ENCODE data around the gene IGDCC3. TPM values are rescaled to one million over a fixed set of nuclear protein-coding genes. Genes with fewer than 3 reads are reported as not detected.
A peak's percentile ranks its signal among the peaks of the same experiment; 100 is the strongest.

The IGDCC3 gene
- polyA plus RNA-seq, 1 donor (not counting 4 experiments of a cell fraction or from before 2014, with no cell fraction given) = not detected

DNA sequence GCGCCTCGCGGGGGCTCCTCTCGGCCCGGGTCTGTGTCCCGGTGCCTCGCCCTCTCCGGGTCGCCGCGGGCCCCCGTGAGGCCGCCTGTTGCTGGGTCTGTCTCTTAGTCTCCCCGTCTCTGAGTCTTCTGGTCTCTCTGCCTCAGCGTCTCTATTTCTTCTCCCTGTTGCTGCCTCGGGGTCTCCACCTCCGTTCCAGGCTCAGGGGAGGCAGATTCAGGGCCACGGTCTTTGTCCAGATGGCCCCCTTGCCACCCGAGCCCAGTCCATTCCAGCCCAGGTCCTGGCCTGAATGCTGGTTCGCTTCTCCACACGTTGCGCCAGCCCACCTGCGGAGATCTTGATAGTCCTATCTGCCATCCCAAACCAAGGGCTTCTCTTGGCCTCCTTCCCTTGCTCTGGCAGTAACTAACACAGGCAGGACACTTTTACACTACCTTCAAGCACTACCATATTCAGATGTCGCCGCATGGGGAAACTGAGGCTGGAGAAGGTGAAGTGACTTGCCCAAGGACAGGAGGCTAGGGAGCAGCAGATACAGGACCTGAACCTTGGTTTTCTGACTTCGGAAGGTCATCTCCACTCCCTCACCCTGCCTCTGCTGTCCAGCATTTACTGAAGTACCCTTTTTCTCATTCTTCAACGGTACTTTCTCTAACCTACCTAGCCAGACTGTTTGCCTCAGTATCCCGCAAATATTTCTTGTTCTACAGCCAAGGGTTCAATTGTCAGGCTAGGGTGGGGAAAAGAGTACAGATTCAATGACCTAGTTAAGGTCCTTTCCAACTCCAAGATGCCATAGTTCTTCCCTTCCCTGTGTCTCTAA lies 45.6 kb upstream of the IGDCC3 start:
- peaks cover 9% of the 10 kb centered on the region for H3K4me1 ChIP-seq (ENCODE audit: control insufficient read depth, extremely low read depth, insufficient read depth, low read length)
- no peaks in the 10 kb centered on the region for H3K79me2 ChIP-seq (ENCODE audit: control insufficient read depth, insufficient read depth, low read length)
- dilution Hi-C loops (cut with MboI; ENCODE audit: extremely low pct_ligation_motif_present, low sequenced_read_pairs) = no loop called here
- FAIRE-seq (no peak), DNase-seq (ENCODE audit: low read depth, low spot score) (no peak)
- no peak overlapping the region for H3K27ac ChIP-seq (ENCODE audit: control insufficient read depth, insufficient read depth, low read length)
- no peaks in the 10 kb centered on the region for H3K36me3 ChIP-seq (ENCODE audit: control insufficient read depth in 2 of 2, extremely low read depth in 1 of 2, insufficient read depth in 2 of 2, low read length in 2 of 2)
- H3K9me3 ChIP-seq (ENCODE audit: control insufficient read depth, low read depth, low read length) = no peaks in the 10 kb centered on the region
- H3K9ac ChIP-seq (ENCODE audit: control insufficient read depth, extremely low read depth, insufficient read depth, low read length) = no peak overlapping the region
- TF ChIP-seq, protein P1, sequence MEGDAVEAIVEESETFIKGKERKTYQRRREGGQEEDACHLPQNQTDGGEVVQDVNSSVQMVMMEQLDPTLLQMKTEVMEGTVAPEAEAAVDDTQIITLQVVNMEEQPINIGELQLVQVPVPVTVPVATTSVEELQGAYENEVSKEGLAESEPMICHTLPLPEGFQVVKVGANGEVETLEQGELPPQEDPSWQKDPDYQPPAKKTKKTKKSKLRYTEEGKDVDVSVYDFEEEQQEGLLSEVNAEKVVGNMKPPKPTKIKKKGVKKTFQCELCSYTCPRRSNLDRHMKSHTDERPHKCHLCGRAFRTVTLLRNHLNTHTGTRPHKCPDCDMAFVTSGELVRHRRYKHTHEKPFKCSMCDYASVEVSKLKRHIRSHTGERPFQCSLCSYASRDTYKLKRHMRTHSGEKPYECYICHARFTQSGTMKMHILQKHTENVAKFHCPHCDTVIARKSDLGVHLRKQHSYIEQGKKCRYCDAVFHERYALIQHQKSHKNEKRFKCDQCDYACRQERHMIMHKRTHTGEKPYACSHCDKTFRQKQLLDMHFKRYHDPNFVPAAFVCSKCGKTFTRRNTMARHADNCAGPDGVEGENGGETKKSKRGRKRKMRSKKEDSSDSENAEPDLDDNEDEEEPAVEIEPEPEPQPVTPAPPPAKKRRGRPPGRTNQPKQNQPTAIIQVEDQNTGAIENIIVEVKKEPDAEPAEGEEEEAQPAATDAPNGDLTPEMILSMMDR (optimal IDR thresholded peaks at IDR 0.05 in 1 of 3, IDR thresholded peaks at IDR 0.05 in 1 of 3, conservative IDR thresholded peaks at IDR 0.05 in 1 of 3; ENCODE audit: extremely low read depth in 1 of 3, insufficient read depth in 2 of 3, low read length in 3 of 3) = no peak
- TF ChIP-seq EZH2 (IDR thresholded peaks at IDR 0.05; ENCODE audit: low read length) = peak; percentile 84
- peaks cover 43% of the 10 kb centered on the region for H3K27me3 ChIP-seq (ENCODE audit: control insufficient read depth, extremely low read depth, insufficient read depth, low read length)
- H4K20me1 ChIP-seq (ENCODE audit: control insufficient read depth, extremely low read depth, insufficient read depth, low read length) = no peaks in the 10 kb centered on the region
- no peak overlapping the region for H3K4me3 ChIP-seq (ENCODE audit: control insufficient read depth in 2 of 3, extremely low read depth in 1 of 3, insufficient read depth in 2 of 3, low read depth in 1 of 3, low read length in 3 of 3)
- H2AFZ ChIP-seq (ENCODE audit: control insufficient read depth, low read length) = no peak overlapping the region
- H3K9me1 ChIP-seq (ENCODE audit: control insufficient read depth, extremely low read depth, insufficient read depth, low read length) = no peaks in the 10 kb centered on the region
- H3K4me2 ChIP-seq (ENCODE audit: control insufficient read depth, extremely low read depth, insufficient read depth, low read depth, low read length) = peak overlapping the region; percentile 8

DNA sequence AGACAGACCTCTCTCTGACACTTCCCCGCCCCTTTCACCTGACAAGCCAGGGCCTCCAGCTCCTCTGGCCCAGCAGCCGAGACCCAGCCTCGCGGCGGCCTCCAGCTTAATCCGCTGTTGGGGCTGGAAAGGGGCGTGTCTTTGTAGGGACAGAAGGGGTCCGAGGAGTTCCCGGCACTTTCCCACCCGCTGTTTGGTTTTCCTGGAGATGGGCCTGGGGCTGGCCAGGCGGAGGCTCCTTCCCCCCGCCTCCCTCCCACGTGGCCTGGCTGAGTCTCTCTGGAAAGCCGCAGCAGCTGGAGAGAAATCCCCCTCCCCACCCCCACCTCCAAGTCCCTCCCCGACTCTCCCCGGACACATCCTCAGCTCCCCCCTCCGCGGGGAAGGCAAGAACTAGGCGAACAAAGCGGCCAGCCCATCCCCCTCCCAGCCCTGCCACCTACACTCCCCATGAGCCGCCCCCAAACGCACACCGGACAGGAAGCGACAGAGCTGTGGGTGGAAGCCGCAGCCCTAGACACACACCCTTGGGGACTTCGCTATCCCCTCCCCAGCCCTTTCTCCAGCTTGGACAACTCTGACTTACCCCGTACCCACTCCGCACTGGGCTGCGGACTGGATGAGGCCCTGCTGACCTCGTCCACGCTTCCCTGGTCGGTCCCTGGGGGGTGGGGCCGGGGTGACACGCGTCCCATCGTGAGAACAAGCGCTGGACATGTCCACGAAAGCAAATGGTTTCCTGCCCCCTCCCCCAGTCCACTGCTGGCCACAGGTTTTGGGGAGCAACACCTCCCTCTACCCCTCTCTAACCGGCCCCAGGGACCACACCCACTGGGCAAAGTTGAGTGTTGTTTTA lies 43.8 kb upstream of the IGDCC3 start:
- no peaks in the 10 kb centered on the region for H4K20me1 ChIP-seq (ENCODE audit: control insufficient read depth, extremely low read depth, insufficient read depth, low read length)
- DNase-seq (ENCODE audit: low read depth, low spot score) (no peak), FAIRE-seq (no peak)
- H3K27ac ChIP-seq (ENCODE audit: control insufficient read depth, insufficient read depth, low read length) = no peak overlapping the region
- peaks cover 43% of the 10 kb centered on the region for H3K27me3 ChIP-seq (ENCODE audit: control insufficient read depth, extremely low read depth, insufficient read depth, low read length)
- TF ChIP-seq, protein P1 (optimal IDR thresholded peaks at IDR 0.05 in 1 of 3, IDR thresholded peaks at IDR 0.05 in 1 of 3, conservative IDR thresholded peaks at IDR 0.05 in 1 of 3; ENCODE audit: extremely low read depth in 1 of 3, insufficient read depth in 2 of 3, low read length in 3 of 3) = no peak
- TF ChIP-seq EZH2 (IDR thresholded peaks at IDR 0.05; ENCODE audit: low read length) = no peak
- peaks cover 9% of the 10 kb centered on the region for H3K4me1 ChIP-seq (ENCODE audit: control insufficient read depth, extremely low read depth, insufficient read depth, low read length)
- dilution Hi-C loops (cut with MboI; ENCODE audit: extremely low pct_ligation_motif_present, low sequenced_read_pairs) = no loop called here
- no peaks in the 10 kb centered on the region for H3K36me3 ChIP-seq (ENCODE audit: control insufficient read depth in 2 of 2, extremely low read depth in 1 of 2, insufficient read depth in 2 of 2, low read length in 2 of 2)
- H3K9me1 ChIP-seq (ENCODE audit: control insufficient read depth, extremely low read depth, insufficient read depth, low read length) = no peaks in the 10 kb centered on the region
- no peak overlapping the region for H2AFZ ChIP-seq (ENCODE audit: control insufficient read depth, low read length)
- no peaks in the 10 kb centered on the region for H3K9me3 ChIP-seq (ENCODE audit: control insufficient read depth, low read depth, low read length)
- no peaks in the 10 kb centered on the region for H3K79me2 ChIP-seq (ENCODE audit: control insufficient read depth, insufficient read depth, low read length)
- H3K4me2 ChIP-seq (ENCODE audit: control insufficient read depth, extremely low read depth, insufficient read depth, low read depth, low read length) = peak overlapping the region; percentile 78
- peak overlapping the region in 2 of 3 experiments; percentile 25 to 66 for H3K4me3 ChIP-seq (ENCODE audit: control insufficient read depth in 2 of 3, extremely low read depth in 1 of 3, insufficient read depth in 2 of 3, low read depth in 1 of 3, low read length in 3 of 3)
- no peak overlapping the region for H3K9ac ChIP-seq (ENCODE audit: control insufficient read depth, extremely low read depth, insufficient read depth, low read length)

Data from keratinocyte (primary cell).